Activated CD4-positive, alpha-beta T cell treated with anti-CD3 and anti-CD28 coated beads for 24 hours (primary cell): ENCODE results near the gene MREG.

Experiments
- DNase-seq, 2 donors: peaks; one replicate each; pipeline ENCODE4 v3.0.0-alpha.2; 2020; ENCODE audit warnings: low read depth in 2 of 2

The MREG gene

GRCh38 chr2:216013080-216013909 is at the start of gene MREG:
TSS of gene MREG (minus strand) at chr2:216013551. CDS start at chr2:216013327, 224 bp downstream.
- DNase-seq = peak; percentile 78 to 82

GRCh38 chr2:216059233-216059834 is 46.0 kb upstream of the MREG start:
- no peak for DNase-seq

DNA sequence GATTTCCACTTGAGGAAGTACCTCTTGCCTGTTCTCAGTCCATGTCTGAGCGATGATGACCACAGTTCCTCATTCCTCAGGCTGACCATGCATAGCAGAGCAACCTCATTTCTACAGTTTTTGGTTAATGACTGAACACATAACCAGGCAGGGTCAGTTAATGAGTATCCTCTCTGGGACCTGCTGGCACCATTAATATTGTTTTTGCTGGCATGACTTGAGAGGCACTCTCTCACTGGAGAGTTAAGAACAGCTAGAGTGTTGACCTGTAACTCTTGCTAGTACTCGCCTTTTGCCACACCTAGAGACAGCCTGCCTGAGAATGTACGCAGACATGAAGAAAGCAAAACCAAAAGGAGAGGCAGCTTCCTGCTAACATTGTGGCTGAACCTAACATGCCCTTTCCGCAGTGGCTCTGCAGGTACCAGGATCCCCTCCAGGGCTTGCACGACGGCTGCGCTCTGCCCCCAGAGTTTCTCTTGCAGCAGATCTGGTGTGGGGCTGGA is 44.4 kb upstream of the MREG start:
- peak; percentile 16 to 22 for DNase-seq

DNA sequence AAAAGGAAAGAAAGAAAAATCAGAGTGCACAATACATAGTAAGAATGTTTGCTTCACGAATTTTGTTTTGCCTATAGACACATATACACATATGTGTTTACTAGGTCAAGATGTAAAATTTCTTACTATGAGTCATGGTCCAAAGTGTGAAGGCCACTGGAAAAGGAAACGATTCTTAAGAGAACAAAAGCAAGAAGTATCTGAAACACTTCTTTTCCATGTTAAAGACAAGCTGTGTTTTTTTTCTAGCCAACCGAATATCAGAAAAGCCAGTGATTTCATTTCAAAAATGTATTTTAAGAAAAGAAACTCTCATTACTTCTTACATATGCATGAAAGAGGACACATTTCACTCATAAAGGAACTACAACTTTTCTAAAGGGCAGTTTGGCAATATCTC is 43.4 kb upstream of the MREG start:
- DNase-seq = no peak

- no peak for DNase-seq
Observed at GRCh38 chr2:216055680-216056079, 42.3 kb upstream of the MREG start.

DNA sequence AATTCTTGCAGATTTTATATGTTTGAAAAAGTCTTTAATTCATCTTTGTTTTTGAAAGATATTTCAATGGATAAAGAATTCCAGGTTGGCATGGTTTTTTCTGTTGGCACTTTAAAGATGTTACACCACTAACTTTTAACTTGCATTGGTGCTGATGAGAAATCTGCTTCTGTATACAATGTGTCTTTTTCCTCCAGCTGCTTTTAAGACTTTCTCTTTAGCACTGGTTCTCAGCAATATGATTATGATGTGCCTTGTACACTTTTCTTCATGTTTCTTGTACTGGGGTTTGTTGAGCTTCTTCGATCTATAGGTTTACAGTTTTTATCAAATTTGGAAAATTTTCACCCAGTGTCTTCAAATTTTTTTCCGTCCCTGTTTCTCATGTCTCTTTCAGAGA is 39.1 kb upstream of the MREG start:
- DNase-seq = no peak

DNA sequence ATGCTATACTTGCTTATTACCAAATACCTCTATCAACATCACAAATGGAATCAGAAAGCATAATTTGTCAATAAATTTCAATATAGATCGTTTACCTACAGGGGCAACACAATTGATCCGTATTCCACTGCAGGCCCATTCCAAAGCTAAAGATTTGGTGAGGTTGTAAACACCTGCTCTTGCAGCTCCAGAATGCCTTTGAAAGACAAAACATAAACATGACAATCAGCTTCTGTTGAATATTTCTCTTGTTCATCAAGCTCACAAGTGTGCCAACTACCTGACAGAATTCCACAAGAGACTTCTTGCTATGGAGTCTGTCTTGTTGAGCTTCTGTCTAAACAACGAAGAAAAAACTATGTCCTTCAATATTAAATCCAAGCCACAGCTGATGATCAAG is 38.0 kb upstream of the MREG start:
- no peak for DNase-seq

DNA sequence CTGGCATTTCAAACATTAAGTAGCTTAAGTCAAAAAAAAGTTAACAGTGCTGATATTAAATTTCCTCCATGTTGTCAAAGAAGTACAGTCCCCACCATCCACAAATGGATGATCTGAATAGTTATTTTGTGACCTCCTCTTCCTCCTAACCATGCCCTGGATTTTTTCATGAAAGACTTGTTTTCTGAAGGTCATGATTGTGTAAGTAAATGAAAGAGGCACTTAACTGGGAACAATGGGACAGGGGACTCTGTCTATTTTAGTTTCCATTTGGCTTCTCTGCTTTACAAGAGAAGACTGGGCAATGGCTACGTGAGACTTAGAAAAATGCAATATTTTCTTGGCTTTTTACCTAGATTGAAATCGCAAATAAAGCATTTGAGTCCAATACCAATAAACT is 36.1 kb upstream of the MREG start:
- no peak for DNase-seq

DNA sequence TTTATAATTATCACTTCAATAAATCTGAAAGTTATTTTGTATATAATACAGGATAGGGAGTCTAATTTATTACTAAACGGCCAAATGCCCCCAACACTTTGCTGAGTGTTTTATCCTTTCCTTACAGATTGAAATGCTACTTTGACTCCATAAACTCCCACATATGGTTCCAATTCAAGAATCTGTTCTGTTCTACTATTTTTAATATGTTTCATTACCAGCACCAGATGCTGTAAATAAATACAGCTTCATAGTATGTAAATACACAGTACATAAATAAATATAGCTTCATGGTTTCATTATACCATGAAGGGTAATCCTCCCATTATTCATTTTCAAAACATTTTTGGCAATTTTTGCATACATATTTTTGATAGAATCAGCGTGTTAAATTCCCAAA is 34.0 kb upstream of the MREG start:
- no peak for DNase-seq

DNA sequence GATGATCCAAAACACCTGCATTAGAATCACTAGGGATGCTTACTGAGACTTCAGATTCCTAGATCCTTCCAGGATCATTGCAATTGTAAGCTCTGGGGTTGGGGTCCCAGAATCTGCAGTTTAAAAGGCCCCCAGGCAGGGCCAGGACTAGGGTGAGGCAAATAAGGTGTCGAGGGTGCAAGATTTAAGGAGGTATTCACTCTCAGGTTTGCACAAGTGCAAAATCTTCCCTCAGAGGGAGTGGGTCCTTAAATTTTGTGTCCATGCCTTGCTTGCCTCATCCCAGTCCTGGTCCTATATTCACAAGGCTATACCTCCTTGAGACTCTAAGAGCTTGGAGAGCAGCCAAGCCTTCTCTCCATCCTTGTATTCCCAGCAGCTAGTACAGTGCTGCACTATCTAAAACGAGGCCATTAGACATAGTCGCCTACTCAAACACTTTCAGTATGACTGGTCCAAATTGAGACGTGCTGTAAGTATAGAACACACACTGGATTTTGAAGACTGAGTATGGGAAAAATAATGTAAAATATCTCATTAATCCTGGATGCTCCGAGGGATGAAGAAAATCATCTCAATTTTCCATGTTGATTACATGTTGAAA is 31.6 kb upstream of the MREG start:
- no peak for DNase-seq

- no peak for DNase-seq
Observed at GRCh38 chr2:216043949-216044348, 30.6 kb upstream of the MREG start.

DNA sequence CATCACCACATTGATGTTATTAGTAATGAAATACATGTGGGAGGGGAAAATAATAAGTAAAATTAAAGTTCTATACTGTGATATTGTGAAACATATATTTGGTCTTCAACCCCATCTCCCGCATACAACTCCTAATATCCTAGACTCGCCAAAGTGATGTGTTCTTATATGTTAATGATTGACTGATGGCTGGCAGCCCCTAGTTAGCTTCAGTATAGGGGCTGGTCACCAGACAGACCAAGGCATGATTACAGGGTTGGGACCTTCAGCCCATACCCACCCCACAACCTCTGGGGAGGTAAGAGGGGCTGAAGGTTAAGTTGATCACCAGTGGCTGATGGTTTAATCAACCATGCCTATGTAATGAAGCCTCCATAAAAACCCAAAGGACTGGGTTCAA is 28.1 kb upstream of the MREG start:
- no peak for DNase-seq

- DNase-seq = no peak
Observed at GRCh38 chr2:216039918-216040317, 26.6 kb upstream of the MREG start.

DNA sequence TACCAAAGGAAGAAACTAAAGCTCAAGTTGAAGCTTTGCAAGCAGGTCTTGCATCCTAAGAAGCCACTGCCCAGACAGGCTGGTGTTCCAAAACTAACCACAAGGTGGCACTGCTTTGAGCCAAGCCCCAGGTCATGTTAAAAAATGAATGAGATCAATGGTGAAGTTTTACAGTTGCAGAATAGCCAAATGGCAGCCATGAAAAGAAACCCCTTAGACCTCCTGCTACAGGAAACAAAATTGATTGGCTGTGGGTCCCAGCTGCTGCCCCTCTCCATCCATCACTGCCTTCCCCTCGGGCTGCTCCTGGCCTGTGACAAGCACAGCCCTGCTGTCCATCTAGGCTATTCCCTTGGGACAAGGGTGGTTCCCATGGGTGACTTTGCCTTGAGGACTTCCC is 20.7 kb upstream of the MREG start:
- DNase-seq = peak; percentile 79 to 85

DNA sequence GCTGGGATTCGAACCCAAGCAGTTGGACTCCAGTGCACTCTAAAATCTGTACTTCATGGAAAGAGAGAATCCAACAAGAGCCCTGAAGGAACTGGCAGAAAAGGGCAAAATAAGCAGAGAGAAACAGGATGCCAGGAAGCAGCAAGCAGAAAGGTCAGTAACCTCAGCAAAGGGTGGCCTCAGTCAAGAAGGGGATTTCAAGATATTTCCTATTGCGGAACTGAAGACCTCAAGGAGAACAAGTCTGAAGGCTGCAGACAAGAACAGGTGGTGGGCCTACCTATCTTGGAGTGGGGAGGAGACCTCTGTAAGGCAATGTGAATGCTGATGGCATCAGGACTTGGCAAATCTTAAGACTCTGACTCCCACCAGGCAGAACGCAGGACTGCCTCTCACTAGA is 20.1 kb upstream of the MREG start:
- DNase-seq = no peak

GRCh38 chr2:216031960-216032689 is 18.8 kb upstream of the MREG start:
- DNase-seq = no peak

DNA sequence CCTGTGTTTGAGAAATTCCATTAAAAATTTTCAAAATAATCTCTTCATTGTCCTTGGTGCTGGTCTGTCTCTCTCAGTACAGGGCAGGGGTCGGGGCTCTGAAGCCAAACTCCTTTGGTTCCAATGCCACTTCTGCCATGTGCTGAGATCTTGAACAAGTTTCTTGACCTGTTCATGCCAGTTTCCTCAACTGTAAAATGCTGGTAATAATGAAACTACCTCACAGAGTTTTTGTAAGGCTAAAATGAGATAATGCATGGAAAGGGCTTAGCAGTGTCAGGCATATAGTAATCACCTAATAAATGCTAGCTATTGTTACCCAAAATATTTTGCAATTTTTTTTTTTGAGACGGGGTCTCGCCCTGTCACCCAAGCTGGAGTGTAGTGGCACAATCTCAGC is 16.9 kb upstream of the MREG start:
- DNase-seq = no peak

GRCh38 chr2:216029416-216030129 is 16.2 kb upstream of the MREG start:
- no peak for DNase-seq

DNA sequence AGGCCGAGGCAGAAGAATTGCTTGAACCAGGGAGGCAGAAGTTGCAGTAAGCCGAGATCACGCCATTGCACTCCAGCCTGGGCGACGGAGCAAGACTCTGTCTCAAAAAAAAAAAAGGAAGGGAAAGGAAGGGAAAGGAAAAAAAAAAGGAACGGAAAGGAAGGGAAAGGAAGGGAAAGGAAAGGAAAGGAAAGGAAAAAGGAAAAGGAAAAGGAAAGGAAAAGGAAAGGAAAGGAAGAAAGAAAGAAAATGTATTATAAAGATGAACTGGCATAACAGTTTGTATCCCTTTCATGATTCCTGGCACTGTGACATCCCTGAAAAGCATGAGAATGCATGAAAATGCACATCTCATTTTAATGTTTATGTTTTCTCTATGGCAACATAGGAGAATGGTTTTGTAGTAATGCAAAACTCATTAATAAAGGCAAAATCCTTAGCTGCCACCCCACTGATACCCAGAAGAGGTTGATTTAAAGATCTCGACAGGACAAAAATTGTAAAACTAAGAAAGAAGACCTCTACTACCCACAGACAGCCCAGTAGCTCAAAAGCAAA is 11.5 kb upstream of the MREG start:
- no peak for DNase-seq

GRCh38 chr2:216023055-216023648 is 9.8 kb upstream of the MREG start:
- peak in 1 of 2 donors; percentile 25 for DNase-seq
